Measurements from ENCODE around the gene MDM2. TPM values are rescaled to one million over a fixed set of nuclear protein-coding genes. Genes with fewer than 3 reads are reported as not detected.

MDM2 gene
- 78.7 and 87.0 TPM in 2 replicates for total RNA-seq
- 64.7 TPM for total RNA-seq (2013)
- 6.1 and 12.5 TPM in 2 replicates for polyA plus RNA-seq
- polyA minus RNA-seq: 40.6 and 53.8 TPM in 2 replicates

- POLR2A ChIA-PET: interaction anchor here (0.6 to 2.6 kb wide), 7 partner anchors 12 to 1539 kb away, joined by 3 to 29 read pairs (median 3); partner anchors contain the start of genes CAND1, NUP107, RAP1B and SLC35E3
- Histone ChIP-seq H3K4me1 (ENCODE audit: control insufficient read depth in 2 of 2, insufficient read depth in 2 of 2, low read length in 2 of 2) (peaks cover 11% of the 10 kb centered on the region in 2 donors), H3K79me2 (ENCODE audit: control insufficient read depth, insufficient read depth, low read length) (peaks cover 25% of the 10 kb centered on the region), H3K9ac (ENCODE audit: low read length) (peak within 1 kb of the TSS; percentile 90), H3K27me3 (replicated peaks in 1 of 4; ENCODE audit: control extremely low read depth in 1 of 4, control insufficient read depth in 3 of 4, insufficient read depth in 4 of 4, low read length in 3 of 4) (no peaks in the 10 kb centered on the region), H3K4me2 (replicated peaks; ENCODE audit: low read depth, low read length, poor library complexity, severe bottlenecking) (peak within 1 kb of the TSS; percentile 85), H3K36me3 (replicated peaks in 1 of 2; ENCODE audit: control extremely low read depth in 1 of 2, control insufficient read depth in 1 of 2, extremely low read depth in 1 of 2, insufficient read depth in 2 of 2, low read length in 1 of 2) (peaks cover 0 to 11% of the 10 kb centered on the region in 2 experiments), H2AFZ (ENCODE audit: insufficient read depth, low read depth, low read length, poor library complexity, severe bottlenecking) (peak within 1 kb of the TSS; percentile 92), H4K20me1 (ENCODE audit: control insufficient read depth, insufficient read depth, low read length, poor library complexity, severe bottlenecking) (peaks cover 2% of the 10 kb centered on the region), H3K4me3 (ENCODE audit: control extremely low read depth in 1 of 5, extremely low read depth in 1 of 5, insufficient read depth in 1 of 5, low read depth in 2 of 5, low read length in 4 of 5) (peak within 1 kb of the TSS; percentile 65 to 95 (median 84)), H3K27ac (ENCODE audit: low read length in 2 of 2) (peak within 1 kb of the TSS; percentile 92 to 95), H3K9me3 (ENCODE audit: control extremely low read depth in 1 of 3, control insufficient read depth in 2 of 3, insufficient read depth in 1 of 3, low read length in 2 of 3) (no peaks in the 10 kb centered on the region)
- TF ChIP-seq EZH2 (IDR thresholded peaks at IDR 0.05; ENCODE audit: borderline replicate concordance, insufficient read depth, low read depth, low read length, poor library complexity, severe bottlenecking): no peak
- peak; percentile 76 for TF ChIP-seq CTCF (IDR thresholded peaks at IDR 0.05)
- peaks cover 17% of the 10 kb centered on the region for H3K4me1 Mint-ChIP-seq
- CTCF ChIA-PET: interaction anchor here (0.7 to 2.1 kb wide), 14 partner anchors 8 to 584 kb away, joined by 3 to 19 read pairs (median 4); partner anchors contain the start of genes CPM and SLC35E3
- DNase-seq (peak; percentile 98), ATAC-seq (ENCODE audit: low read depth) (peak; percentile 90)
- intact Hi-C loops (cut with micrococcal nuclease): loop anchor here (1.0 to 10.0 kb wide), 9 partner anchors 15 to 1160 kb away; partner anchors contain the start of genes CPSF6, DYRK2, IL26 and MDM1
- H3K4me3 Mint-ChIP-seq: peak within 1 kb of the TSS; percentile 97
- H3K27ac Mint-ChIP-seq: peak within 1 kb of the TSS; percentile 99
- under 1% methylated on average over 67 of the region's 72 CpGs for WGBS (ENCODE audit: insufficient coverage)
- no peaks in the 10 kb centered on the region for H3K27me3 Mint-ChIP-seq
- H3K9me3 Mint-ChIP-seq (ENCODE audit: insufficient read depth): no peaks in the 10 kb centered on the region
These were observed at the start of gene MDM2 for GRCh38 chr12:68807576-68808387. Gene MDM2 (plus strand): TSS chr12:68808177. CDS start chr12:68808478, 301 bp downstream.

GRCh38 chr12:68759852-68760251 lies 48.1 kb upstream of the MDM2 start:
- H3K4me3 ChIP-seq (ENCODE audit: control extremely low read depth in 1 of 5, extremely low read depth in 1 of 5, insufficient read depth in 1 of 5, low read depth in 2 of 5, low read length in 4 of 5): no peak overlapping the region
- Mint-ChIP-seq H3K9me3 (ENCODE audit: insufficient read depth) (no peaks in the 10 kb centered on the region), H3K4me1 (no peaks in the 10 kb centered on the region), H3K27ac (no peak overlapping the region), H3K27me3 (no peaks in the 10 kb centered on the region), H3K4me3 (no peak overlapping the region)
- POLR2A ChIA-PET: no interaction called here
- no CpG with 5 or more reads among the region's 5 CpGs for WGBS (ENCODE audit: insufficient coverage)
- H3K4me1 ChIP-seq (ENCODE audit: control insufficient read depth in 2 of 2, insufficient read depth in 2 of 2, low read length in 2 of 2): no peaks in the 10 kb centered on the region
- intact Hi-C loops (cut with micrococcal nuclease): no loop called here
- no peak overlapping the region for H3K4me2 ChIP-seq (replicated peaks; ENCODE audit: low read depth, low read length, poor library complexity, severe bottlenecking)
- no peaks in the 10 kb centered on the region for H4K20me1 ChIP-seq (ENCODE audit: control insufficient read depth, insufficient read depth, low read length, poor library complexity, severe bottlenecking)
- CTCF ChIA-PET: no interaction called here
- H2AFZ ChIP-seq (ENCODE audit: insufficient read depth, low read depth, low read length, poor library complexity, severe bottlenecking): no peak overlapping the region
- TF ChIP-seq CTCF (IDR thresholded peaks at IDR 0.05): no peak
- TF ChIP-seq EZH2 (IDR thresholded peaks at IDR 0.05; ENCODE audit: borderline replicate concordance, insufficient read depth, low read depth, low read length, poor library complexity, severe bottlenecking): no peak
- H3K27ac ChIP-seq (ENCODE audit: low read length in 2 of 2): no peak overlapping the region
- no peaks in the 10 kb centered on the region for H3K27me3 ChIP-seq (replicated peaks in 1 of 4; ENCODE audit: control extremely low read depth in 1 of 4, control insufficient read depth in 3 of 4, insufficient read depth in 4 of 4, low read length in 3 of 4)
- ATAC-seq (ENCODE audit: low read depth): no peak
- H3K79me2 ChIP-seq (ENCODE audit: control insufficient read depth, insufficient read depth, low read length): no peaks in the 10 kb centered on the region
- no peak for DNase-seq
- H3K9me3 ChIP-seq (ENCODE audit: control extremely low read depth in 1 of 3, control insufficient read depth in 2 of 3, insufficient read depth in 1 of 3, low read length in 2 of 3): no peaks in the 10 kb centered on the region
- H3K9ac ChIP-seq (ENCODE audit: low read length): no peak overlapping the region
- H3K36me3 ChIP-seq (replicated peaks in 1 of 2; ENCODE audit: control extremely low read depth in 1 of 2, control insufficient read depth in 1 of 2, extremely low read depth in 1 of 2, insufficient read depth in 2 of 2, low read length in 1 of 2): peaks cover 5 to 42% of the 10 kb centered on the region in 2 experiments
